SK-N-SH (cell line): ENCODE results near the gene RFWD3.

ENCODE experiments used
- CTCF ChIP-seq: fragments of 200-600 bp; sonication (generic); IDR thresholded peaks from 2 replicates; pipeline ENCODE4 v1.6.1; 2017; ENCODE audit warnings: antibody characterized with exemption, mild to moderate bottlenecking, moderate library complexity
- FOXJ3 ChIP-seq: sonication (generic); formaldehyde crosslinking; IDR thresholded peaks from 2 replicates; pipeline ENCODE4 v1.5.1; 2020; ENCODE audit warnings: mild to moderate bottlenecking, missing genetic modification reagents
- MAX ChIP-seq: IDR thresholded peaks from 2 replicates; pipeline ENCODE4 v1.4.0; 2012; ENCODE audit warnings: low read depth
- MXI1 ChIP-seq: IDR thresholded peaks from 2 replicates; pipeline ENCODE4 v1.6.1; 2012; ENCODE audit warnings: mild to moderate bottlenecking, low read depth, low read length, improper control_type of control experiment
- SMC3 ChIP-seq: IDR thresholded peaks from 2 replicates; pipeline ENCODE4 v1.6.1; 2012; ENCODE audit warnings: low read depth, low read length, improper control_type of control experiment
- TAF1 ChIP-seq: IDR thresholded peaks from 2 replicates; pipeline ENCODE4 v1.6.1; 2012; ENCODE audit warnings: low read depth, mild to moderate bottlenecking, low read length, moderate library complexity, borderline replicate concordance
- USF2 ChIP-seq: fragments of 150-350 bp; IDR thresholded peaks from 2 replicates; pipeline ENCODE4 v1.6.1; 2017; ENCODE audit warnings: antibody characterized with exemption, low read length, low read depth, borderline replicate concordance

GRCh38 chr16:74617206-74617788 lies 49.4 kb downstream of the RFWD3 start:
- TF ChIP-seq CTCF (no peak), MAX (no peak), FOXJ3 (CRISPR knock-in tag) (no peak), MXI1 (no peak), TAF1 (no peak), USF2 (no peak), SMC3 (no peak)
